LNCAP (cell line): Measurements from ENCODE around the gene SGCA.

Experiments
- TF ChIP-seq, protein P1 (sequence below): fragments of 450-650 bp; IDR thresholded peaks from 2 replicates; pipeline ENCODE4 v1.5.1; 2017; ENCODE audit warnings: mild to moderate bottlenecking

The SGCA gene

DNA sequence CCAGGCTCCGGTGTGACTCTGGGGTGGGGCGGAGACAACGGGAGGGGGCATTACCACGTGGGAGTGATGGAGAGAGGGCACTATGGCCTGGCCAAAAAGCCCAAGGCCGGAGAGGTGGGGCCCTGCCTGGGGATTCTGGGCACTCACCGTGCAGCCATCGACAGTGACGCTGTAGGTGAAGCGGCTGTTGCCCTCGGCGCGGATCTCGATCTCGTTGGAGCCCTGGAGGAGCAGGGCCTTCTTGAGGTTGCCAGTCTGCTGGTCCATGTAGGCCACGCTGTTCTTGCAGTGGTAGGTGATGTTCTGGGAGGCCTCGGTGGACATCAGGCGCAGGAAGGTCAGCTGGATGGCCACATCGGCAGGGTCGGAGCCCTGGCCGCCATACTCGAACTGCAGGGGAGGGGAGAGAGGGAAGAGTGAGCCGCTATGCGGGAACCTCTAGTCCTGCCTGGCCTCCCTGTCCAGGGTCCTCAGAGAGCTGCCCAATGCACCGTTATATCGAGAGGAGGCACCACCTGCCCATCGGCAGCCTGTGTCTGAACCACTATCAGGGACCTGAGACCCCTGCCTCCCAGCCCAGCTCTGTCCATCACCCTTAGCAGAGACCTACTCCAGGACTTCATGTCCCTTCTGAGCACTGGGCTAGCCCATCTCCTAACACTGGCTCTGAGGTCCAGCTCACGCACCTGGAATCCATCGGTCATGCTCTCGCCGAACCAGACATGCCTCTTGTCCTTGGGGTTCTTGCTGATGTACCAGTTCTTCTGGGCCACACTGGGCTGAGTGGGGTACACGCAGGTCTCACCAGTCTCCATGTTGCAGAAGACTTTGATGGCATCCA, 20.0 kb downstream of the SGCA start:
- TF ChIP-seq, protein P1, sequence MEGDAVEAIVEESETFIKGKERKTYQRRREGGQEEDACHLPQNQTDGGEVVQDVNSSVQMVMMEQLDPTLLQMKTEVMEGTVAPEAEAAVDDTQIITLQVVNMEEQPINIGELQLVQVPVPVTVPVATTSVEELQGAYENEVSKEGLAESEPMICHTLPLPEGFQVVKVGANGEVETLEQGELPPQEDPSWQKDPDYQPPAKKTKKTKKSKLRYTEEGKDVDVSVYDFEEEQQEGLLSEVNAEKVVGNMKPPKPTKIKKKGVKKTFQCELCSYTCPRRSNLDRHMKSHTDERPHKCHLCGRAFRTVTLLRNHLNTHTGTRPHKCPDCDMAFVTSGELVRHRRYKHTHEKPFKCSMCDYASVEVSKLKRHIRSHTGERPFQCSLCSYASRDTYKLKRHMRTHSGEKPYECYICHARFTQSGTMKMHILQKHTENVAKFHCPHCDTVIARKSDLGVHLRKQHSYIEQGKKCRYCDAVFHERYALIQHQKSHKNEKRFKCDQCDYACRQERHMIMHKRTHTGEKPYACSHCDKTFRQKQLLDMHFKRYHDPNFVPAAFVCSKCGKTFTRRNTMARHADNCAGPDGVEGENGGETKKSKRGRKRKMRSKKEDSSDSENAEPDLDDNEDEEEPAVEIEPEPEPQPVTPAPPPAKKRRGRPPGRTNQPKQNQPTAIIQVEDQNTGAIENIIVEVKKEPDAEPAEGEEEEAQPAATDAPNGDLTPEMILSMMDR: no peak

DNA sequence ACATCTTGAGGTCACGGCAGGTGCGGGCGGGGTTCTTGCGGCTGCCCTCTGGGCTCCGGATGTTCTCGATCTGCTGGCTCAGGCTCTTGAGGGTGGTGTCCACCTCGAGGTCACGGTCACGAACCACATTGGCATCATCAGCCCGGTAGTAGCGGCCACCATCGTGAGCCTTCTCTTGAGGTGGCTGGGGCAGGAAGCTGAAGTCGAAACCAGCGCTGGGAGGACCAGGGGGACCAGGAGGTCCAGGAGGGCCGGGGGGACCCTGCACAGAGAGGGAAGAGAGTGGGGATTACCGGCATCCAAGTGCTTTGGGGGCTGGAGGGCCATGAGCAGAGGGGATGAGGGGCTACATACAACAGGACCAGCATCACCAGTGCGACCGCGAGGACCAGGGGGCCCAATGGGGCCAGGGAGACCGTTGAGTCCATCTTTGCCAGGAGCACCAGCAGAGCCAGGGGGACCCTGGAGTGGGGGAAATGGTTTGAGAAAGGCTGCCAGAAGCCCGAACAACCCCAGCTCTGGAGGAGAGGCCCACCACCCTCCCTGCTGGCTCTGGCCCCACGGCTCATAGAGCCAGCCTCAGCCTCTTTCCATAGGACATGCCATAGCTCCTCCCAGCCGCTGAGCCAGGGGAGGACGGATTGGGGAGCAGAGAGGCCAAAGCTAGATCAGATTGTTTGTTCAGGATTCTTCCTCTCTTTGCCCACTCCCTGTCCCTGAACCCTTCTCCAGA, 21.0 kb downstream of the SGCA start:
- TF ChIP-seq, protein P1: no peak

DNA sequence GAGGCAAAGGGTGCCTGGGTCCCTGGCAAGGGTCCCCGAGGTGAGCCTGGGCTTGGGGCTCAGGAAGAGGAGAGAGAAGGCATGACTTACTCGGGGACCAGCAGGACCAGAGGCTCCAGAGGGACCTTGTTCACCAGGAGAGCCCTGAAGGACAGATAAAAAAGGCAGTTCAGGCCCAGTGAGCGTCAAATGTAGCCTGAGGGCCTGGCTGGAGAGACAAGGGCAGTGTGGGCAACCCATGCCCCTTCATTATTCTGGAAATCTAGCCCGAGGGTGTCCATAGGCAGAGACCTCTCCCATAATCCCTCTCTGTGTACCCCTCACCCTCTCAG, 21.6 kb downstream of the SGCA start:
- TF ChIP-seq, protein P1: no peak

DNA sequence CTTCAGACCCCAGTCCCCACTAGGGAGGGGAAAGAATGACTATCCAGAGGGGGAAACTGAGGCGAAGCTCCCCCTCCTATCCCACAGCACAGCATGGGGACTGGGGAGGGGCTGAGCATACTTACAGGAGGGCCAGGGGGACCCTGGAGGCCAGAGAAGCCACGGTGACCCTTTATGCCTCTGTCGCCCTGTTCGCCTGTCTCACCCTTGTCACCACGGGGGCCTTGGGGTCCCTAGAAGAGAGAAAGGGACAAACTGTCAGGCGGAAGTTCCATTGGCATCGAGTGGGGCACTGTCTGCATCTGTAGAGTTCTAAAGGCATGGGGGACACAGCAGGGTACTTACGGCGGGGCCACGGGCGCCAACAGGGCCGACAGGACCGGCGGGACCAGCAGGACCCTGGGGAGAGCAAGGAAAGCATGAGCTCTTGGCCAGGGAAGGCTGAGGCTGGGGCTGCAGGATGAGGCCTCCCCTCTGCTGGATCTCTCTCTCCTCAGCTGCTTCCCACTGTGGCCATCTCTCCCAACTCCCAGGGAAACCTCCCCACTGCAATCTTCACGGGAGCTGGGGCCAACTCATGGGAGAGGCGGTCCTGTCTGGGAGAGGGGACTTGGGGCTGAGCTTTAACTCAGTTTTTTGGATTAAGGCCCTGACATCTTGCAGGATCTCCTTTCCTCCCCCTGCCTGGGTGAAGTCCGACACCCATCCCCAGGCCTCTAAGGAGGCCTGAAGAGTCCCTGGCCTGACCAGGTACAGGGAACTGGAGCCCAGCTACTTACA, 22.1 kb downstream of the SGCA start:
- TF ChIP-seq, protein P1: no peak

DNA sequence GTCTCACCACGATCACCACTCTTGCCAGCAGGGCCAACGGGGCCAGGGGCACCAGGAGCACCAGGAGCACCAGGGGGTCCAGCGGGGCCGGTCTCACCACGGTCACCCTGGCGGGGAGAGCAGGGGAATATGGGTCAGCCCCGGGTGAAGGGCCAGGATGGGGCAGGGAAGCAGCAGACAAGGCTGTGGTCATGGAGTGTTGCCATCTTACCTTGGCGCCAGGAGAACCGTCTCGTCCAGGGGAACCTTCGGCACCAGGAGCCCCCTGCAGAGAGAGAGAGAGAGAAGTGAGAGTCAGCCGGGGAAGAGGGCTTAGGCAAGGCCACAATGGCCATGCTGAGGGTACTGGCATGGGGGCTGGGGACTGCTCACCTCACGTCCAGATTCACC, 22.7 kb downstream of the SGCA start:
- TF ChIP-seq, protein P1: no peak

DNA sequence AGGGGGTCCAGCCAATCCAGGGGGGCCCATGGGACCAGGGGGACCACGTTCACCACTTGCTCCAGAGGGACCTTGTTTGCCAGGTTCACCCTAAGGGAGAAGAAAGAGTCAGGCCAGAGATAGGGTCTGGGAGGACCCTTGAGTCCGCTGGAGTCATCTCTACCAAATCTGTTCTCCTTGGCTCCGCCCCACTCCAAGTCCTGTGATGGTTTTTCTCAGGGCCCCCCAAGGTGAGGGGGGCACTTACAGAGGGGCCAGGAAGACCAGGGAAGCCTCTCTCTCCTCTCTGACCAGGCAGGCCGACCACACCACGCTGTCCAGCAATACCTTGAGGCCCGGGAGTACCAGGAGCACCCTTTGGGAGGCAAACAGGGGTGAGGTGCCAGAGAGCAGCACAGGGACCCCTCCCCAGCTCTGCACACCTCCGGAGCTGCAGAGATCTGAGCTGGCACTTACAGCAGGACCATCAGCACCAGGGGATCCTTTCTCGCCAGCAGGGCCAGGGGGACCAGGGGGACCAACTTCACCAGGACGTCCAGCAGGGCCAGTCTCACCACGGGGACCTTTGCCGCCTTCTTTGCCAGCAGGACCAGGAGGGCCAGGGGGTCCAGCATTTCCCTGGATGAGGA, 23.2 kb downstream of the SGCA start:
- TF ChIP-seq, protein P1: no peak
